CD4-positive, alpha-beta T cell treated with Interleukin-2 at 100 ng/mL for 4 hours (primary cell): ENCODE measurements around the gene PROZ.

Experiments
- DNase-seq: peaks from one replicate; pipeline ENCODE4 v3.0.0-alpha.2; 2020; ENCODE audit warnings: low spot score

The PROZ gene

DNA sequence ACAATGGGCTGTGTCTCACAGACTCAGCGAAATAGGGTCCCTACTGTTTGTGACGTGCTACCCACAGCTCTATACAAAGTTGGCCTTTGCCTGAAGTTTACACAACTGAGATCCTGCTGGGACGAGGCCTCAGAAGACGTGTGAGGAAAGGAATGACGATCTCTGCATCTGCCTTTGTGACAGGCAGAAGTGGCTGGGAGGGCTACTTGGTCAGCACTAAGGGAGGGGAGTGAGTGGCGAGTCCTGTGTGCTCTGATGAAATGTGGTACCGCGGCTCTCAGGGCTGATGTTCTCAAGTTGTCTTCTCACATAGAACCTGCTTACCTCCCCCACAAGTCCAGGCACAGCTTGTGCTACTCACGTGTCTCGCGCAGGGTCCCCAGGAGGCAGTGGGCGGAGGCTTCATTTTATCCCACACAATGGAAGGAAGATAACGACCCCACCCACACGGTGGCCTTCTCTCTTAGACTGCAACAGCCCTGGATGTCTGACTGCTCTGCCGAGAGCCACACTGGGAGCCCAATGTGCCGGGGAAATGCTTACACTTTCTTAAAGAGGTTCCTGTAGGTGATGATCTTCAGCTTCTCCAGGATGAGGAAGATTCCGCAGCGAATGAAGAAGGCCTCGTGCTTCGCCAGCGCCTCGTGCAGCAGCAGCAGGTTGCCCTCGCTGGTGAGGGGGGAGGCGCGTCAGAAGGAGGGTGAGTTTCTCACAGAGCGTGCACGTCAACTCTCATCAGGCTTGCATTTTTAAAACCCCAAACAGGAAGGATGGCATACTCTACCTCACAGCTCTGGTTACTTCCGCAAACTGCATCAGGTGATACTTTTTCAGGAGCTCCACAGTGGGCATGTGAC lies 21.2 kb downstream of the PROZ start:
- peak; percentile 20 for DNase-seq

- DNase-seq = no peak
Measured at GRCh38 chr13:113182046-113182445, 23.6 kb downstream of the PROZ start.

DNA sequence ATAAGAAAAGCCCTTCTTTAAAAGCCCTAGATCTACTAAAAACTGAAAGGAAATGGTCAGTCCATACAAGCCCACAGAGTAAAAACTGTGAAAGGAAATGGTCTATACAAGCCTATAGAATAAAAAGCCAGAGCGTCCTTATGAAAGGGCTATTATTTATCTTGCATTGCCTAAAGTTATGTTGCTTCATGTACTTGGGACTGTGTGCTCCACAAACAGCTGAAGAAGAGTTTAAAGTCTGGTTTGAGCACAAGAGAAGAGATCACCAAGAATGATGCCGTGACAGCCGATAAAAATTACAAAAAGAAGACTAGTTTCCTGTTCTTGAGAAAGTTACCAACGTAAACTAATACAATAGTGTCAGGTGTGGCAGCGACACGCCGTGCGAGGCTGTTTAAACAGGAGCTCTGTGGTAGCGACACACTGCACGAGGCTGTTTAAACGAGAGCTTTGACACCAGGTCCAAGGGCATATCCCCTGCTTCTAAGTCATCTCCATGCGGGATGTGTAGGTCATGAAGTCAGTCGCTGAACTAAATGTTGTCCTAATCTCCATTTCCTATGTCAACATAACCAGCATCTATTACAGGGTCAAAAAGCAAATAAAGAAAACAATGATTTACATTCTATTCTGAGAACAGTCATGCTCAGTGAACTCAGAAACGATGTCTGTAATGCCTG lies 25.1 kb downstream of the PROZ start:
- no peak for DNase-seq

- peak; percentile 50 for DNase-seq
Measured at GRCh38 chr13:113184568-113185440, 26.4 kb downstream of the PROZ start.

- DNase-seq = peak; percentile 42
Measured at GRCh38 chr13:113186061-113186900, 27.8 kb downstream of the PROZ start.

DNA sequence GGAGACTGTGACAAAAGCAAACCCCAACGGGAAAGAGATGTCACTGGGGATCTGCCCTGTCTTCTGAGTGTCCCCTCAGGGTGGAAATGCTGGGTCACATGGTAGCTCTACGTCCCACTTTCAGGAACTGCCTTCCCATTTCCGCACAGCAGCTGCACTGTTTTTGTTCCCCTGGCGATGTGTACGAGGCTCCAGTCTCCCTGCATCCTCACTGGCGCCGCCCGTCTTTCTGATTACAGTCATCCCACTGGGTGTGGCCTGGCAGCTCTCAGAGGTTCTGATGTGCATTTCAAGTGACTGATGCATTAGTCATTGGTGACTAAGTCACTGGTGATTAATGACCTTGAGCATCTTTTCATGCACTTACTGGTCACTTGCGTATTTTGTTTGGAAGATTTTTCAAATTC lies 28.8 kb downstream of the PROZ start:
- peak; percentile 76 for DNase-seq

DNA sequence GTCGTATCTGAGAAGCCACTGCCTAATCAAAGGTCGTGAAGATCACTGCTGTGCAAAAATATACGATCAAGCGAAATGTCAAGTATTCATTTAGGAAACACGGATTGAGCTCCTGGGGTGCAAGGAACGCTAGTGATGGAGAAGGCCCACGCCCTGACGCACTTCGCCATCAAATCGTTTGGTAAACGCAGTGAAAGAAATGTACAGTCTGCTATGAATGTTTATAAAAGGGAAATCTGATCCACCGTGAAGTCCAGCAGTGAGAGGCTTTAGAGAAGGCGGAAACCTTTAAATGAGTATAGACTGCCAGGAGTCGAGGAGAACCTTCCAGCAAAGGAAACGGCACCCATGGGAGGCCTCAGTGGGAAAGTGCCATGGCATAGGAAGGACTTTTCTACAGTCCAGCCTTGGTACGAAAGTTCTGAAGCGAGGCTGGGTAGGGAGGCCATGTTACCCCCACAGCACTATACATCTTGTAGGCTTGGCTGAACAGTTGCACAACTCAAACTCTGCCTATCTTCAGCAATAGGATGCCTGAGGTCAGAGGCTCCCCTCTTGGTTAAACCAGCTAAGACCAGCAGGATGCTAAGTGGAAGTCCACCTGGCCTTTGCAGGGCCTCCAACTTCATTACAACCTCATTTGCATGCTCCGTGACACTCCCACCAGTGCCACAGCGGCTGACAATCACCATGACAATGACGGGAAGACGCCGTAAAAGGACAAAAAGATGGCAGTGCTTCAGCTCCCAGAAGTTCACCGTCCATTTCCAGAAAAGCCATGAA lies 29.6 kb downstream of the PROZ start:
- DNase-seq = no peak

DNA sequence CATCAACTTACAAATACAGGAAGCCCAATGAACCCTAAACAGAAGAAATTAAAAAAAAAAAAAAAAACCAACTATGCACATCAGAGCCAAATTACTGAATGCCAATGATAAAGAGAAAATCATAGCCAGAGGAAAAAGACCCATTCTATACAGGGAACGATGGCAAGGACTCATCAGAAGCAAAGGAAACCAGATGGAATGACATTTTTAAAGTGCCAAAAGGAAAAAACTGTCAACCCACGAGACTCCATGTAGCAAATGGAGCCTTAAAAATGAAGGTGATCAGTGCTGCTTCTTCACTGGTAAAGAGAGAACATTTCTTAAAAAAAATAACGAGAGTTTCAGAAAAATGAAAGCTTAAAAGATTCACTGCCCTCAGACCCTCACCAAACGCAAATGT lies 31.7 kb downstream of the PROZ start:
- no peak for DNase-seq

DNA sequence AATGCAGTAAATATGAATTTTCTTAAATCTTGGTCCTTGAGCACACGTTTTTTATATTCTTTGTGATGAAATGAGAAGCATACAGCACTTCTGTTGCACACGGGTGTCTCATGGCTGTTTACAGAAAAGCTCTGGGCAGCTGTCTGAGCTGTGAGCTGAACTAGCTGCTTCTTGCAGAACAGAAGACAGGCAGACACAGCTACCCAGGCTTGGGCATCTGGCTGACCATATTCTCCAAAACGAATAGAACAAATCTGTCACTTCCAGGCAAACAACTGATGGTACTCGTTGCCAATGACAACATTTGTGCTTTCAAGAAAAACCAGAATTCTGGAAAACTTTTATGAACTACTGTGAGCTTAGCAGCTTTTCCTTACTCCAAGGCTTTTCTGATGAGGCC lies 33.8 kb downstream of the PROZ start:
- DNase-seq = no peak

GRCh38 chr13:113192902-113193301 lies 34.5 kb downstream of the PROZ start:
- no peak for DNase-seq

DNA sequence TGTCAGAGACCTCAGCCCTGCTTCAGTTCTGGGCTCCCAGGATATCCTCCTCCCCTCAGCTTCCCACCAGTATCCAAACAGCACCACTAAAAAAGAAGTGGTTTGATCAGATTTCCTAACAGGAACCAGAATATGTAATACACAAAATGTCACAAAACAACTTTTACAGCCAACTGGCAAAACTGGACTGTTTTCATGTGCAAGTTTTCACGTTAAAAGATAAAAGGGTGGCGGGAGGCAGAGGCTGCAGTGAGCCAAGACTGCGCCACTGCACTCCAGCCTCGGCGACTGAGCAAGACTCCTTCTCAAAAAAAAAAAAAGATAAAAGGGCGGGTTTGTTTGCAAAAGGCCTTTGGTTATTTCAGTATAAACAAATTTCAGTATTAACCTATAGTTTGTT lies 36.9 kb downstream of the PROZ start:
- DNase-seq = no peak

GRCh38 chr13:113196970-113197737 lies 38.7 kb downstream of the PROZ start:
- DNase-seq = no peak

DNA sequence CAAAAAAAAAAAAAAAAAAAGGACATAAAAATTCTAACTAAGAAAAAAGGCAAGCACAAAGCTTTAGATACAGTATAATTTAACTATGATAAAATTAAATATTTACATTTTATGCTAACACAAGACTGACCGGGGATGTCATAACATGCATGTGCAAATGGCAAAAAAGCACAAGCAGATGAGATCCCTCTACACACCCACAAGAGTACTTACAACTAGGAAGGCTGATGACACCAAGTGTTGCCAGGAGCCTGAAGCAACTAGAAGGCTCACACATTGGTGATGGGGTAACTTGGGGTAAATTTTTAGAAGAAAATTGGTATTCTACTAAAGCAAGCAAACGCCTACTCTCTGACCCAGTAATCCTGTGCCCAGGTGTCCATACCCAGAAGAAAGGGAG lies 43.4 kb downstream of the PROZ start:
- DNase-seq = no peak

- no peak for DNase-seq
Measured at GRCh38 chr13:113202912-113203311, 44.5 kb downstream of the PROZ start.

GRCh38 chr13:113203507-113204377 lies 45.3 kb downstream of the PROZ start:
- DNase-seq = no peak

DNA sequence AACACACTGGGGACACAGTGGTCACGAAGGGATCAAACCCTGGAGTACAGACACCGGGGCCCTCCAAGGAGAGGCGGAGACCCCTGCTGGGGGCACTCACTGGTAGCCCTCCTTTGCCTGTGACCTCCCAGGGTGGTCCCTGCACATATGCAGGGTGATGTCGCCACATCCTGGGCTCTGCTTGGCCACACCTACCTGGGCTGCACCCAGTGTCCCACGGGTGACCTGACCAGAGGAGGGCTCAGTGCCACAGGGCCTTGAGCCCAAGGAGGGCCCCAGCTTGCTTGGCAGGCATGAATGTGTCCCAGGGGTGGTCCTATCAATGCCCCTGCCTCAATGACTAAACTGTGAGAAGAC lies 45.9 kb downstream of the PROZ start:
- no peak for DNase-seq

DNA sequence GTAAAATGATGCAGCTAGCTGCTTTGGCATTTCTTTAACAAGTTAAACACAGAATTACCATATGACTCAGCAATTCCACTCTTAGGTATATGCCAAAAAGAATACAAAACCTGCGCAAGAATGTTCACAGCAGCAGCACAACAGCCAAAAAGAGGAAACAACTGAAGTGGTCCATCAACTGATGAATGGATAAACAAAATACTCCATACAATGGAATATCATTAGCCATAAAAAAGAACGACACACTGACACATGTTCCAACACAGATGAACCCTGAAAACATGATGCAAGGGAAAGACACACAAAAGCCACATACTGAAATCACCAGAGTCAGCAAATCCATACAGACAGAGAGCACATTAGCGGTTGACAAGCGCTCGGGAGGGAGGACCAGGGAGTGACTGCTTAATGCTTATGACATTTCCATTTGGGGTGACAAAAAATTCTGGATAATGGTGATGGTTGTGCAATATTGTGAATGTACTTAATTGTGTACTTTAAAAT lies 47.0 kb downstream of the PROZ start:
- no peak for DNase-seq

- DNase-seq = no peak
Measured at GRCh38 chr13:113207460-113207859, 49.0 kb downstream of the PROZ start.

- no peak for DNase-seq
Measured at GRCh38 chr13:113207890-113208420, 49.5 kb downstream of the PROZ start.
